Putamen (tissue), 1 donor: ENCODE results near the gene CABP5.

Experiments used
- DNase-seq: peaks from one replicate; pipeline ENCODE4 v3.0.0-alpha.2; 2016; ENCODE audit warnings: low spot score

CABP5 gene

DNA sequence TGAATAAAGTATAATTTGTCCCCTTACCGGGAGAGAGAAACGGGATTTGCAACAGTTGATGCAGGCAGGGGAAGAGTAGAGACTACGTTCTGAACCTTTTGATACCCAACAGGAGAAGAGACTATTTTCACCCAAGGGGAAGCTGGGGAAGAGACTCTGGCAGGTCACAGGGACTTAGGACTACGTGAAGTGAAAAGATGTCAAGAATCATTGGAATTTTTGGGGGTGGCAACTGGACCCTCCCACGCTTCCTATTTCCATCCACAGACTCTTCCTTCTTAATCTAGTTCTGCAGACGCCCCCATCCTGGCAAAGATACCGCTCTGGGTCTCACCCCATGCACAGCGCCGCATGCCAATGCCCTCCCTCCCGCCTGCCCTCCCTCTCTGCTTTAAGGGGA, 13.8 kb downstream of the CABP5 start:
- DNase-seq: no peak

DNA sequence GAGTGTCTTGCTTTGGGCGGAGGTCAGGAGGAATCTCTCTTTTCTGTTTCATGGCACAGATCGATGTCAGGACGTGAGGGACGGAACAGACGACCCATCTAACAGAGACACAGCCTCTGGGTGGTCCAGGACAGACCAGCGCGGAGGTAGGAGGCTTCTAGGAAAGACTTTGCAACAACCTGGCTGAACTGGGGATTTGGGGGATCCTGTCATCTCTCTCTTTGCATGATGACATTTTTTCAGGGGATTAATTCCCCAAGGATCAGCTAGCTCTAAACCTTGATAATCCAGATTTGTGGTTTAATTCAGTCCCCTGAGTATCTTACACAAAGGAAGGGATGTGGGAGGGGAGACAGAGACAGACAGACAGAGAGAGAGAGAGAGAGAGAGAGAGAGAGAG, 14.4 kb downstream of the CABP5 start:
- DNase-seq: no peak

- no peak for DNase-seq
Measured at GRCh38 chr19:48025480-48025879, 18.4 kb downstream of the CABP5 start.

DNA sequence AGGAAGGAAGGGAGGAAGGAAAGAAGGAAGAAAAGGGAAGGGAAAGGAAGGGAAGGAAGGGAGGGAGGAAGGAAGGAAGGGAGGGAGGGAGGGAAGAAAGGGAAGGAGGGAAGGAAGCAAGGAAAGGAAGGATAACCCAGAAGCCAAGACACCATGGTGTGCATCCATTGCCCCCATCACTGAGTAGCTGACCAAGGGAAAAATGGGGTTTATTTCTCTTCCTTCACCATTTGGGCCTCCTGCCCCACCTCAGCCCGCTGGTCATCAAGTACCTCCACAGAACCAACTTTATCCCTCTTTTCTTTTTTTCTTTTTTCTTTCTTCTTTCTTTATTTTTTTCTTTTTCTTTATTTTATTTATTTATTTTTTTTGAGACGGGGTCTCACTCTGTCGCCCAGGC, 20.4 kb downstream of the CABP5 start:
- DNase-seq: no peak

GRCh38 chr19:48023011-48023410, 20.9 kb downstream of the CABP5 start:
- no peak for DNase-seq

DNA sequence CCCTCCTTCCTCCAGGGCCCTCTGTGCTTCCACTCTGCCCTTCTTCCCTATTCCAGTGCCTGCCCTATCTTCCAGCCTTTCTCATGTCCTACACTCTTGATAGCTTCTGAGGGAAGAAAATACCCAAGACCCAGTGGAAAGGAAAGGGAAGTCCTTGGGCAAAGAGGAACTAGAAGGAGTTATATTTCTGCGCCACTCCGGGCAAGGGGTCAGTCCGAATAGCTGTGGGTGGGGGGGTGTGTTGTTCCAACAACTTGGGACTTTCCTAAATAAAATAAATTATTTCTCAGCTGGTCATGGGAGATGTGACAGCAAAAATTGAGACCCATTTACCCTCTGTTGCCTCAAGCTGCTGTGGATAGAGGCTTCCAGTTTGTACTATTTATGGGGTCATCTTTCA, 23.2 kb downstream of the CABP5 start:
- no peak for DNase-seq

GRCh38 chr19:48010932-48011758, 32.7 kb downstream of the CABP5 start:
- no peak for DNase-seq

DNA sequence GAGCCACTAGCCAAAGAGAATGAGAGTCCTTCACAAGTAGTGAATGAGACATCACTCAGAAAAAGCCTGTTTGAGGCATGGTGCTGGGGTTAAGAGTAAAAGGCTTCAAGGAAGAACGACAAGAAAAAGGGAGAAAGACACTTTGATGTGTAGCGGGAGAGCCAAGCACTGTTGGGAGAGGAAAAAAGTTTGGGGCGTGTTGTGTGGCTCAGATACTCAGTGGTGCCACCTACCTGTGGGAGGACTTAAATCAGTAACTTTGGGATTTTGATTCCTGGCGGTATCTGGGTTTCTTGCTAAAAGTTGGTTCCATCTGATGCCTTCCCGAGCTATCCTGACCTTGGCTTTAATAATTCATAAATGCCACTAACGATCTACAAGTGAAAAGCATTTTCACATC, 37.1 kb downstream of the CABP5 start:
- DNase-seq: no peak

- no peak for DNase-seq
Measured at GRCh38 chr19:48004236-48004635, 39.6 kb downstream of the CABP5 start.

DNA sequence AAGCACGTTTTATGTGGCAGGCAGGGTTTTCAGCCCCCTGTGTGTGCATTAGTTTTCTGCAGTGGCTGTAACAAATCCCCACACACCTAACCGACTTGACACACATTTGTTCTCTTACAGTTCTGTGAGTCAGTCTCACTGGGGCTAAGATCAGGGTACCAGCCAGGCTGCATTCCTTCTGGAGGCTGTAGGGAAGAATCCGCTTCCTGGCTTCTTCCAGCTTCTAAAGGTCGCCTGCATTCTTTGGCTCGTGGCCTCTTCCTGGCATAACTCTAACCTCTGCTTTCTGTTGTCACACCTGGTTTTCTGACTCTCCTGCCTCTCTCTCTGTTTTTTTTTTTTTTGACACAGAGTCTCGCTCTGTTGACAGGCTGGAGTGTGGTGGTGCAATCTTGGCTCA, 43.0 kb downstream of the CABP5 start:
- no peak for DNase-seq

DNA sequence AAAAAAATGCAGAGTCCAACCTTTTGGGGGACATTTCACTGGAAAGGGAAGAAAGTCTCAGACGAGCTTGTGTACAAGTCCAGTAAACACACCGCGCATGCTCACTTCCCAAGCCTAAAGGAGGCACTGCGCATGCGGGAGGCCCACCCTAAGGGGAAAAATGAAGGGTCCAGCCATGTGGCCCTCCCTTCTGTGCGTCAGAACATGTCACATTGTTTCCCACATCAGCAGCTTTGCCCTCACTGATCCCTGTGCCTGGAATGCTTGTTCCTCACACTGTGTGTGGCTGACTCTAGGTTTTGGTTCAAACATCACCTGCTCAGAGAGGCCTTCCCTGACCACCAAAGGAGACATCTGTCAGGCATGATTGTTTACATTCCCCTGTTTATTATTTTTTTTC, 45.1 kb downstream of the CABP5 start:
- no peak for DNase-seq

DNA sequence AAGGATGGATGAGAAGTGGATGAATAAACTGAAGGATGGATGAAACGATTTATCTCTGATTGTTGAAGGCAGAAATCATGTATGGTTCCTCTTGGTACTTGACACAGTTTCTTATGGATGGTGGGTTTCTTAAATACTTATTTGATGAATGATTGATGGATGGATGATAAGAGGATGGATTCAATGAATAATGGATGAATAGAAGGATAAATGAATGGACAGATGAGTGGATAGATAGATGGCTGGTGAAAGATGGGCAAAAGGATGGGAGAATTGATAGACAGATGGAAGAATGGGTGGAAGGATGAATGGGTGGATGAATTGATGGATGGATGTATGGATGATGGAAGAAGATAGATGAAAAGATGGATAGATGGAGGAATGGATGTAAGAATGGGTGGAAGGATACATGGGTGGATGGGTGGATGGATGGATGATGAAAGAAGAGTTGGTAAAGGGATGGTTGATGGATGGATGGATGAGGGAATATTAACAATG, 47.6 kb downstream of the CABP5 start:
- DNase-seq: no peak

- DNase-seq: no peak
Measured at GRCh38 chr19:47994209-47994802, 49.6 kb downstream of the CABP5 start, which contains the start of gene ELSPBP1. Gene ELSPBP1, plus strand, starts transcription at chr19:47994632. Its CDS starts 14,036 bp downstream, at chr19:48008668.

- no peak for DNase-seq
Measured at GRCh38 chr19:47992070-47992469, 51.8 kb downstream of the CABP5 start, which contains the start of gene BSPH1. Gene BSPH1, minus strand, starts transcription at chr19:47992170. Its CDS starts 89 bp downstream, at chr19:47992081.

DNA sequence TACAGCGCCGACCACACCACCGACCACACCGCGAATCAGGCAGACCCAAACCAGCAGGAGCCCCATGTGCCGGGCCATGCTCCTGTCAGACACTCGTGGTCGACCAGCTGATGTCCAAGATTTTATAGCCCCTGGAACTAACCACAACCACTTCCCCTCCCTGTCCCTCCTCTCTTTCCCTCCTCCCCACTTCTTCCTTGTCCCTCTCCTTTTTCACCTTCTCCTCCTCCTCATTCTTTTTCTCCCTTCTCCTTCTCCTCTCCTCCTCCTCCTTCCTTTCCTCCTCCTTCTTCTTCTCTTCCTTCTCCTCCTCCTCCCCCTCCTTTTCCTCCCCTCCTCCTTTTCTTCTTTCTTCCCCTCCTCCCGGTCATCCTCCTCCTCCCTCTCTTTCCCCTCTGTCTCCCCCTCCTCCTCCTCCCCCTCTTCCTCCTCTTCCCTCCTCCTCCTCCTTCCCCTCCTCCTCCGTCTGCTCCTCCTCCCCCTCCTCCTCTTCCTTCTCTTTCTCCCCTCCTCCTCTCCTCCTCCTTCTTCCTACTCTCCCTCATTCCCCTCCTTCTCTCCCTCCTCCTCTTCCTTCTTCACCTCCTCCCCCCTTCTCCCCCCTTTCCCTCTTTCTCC, 52.6 kb downstream of the CABP5 start:
- DNase-seq: no peak
